GM06990 (cell line): ENCODE results near the gene ASCL1.

Experiments
- DNase-seq: peaks from one replicate; pipeline ENCODE4 v3.0.0-alpha.2; 2011; ENCODE audit not compliant: insufficient read length; ENCODE audit errors: extremely low read depth
- H3K27me3 ChIP-seq: replicated peaks from 2 replicates; pipeline ENCODE4 v1.6.0; 2011; ENCODE audit warnings: low read length; ENCODE audit not compliant: control insufficient read depth, insufficient read depth
- H3K36me3 ChIP-seq: 2 replicates; pipeline ENCODE4 v1.5.1; 2011; ENCODE audit warnings: low read length; ENCODE audit not compliant: control insufficient read depth, insufficient read depth
- H3K4me3 ChIP-seq: replicated peaks from 2 replicates; pipeline ENCODE4 v1.5.1; 2011; ENCODE audit warnings: low read depth, mild to moderate bottlenecking, control low read depth, low read length
- CTCF ChIP-seq: IDR thresholded peaks from 2 replicates; pipeline ENCODE4 v1.5.1; 2011; ENCODE audit warnings: low read length, control low read depth, mild to moderate bottlenecking, inconsistent platforms; ENCODE audit not compliant: insufficient read depth, poor library complexity, severe bottlenecking

The ASCL1 gene

GRCh38 chr12:102948941-102949352 is 8.5 kb upstream of the ASCL1 start:
- H3K36me3 ChIP-seq, result no peaks in the 10 kb centered on the region
- H3K4me3 ChIP-seq, result no peak overlapping the region
- peak; percentile 95 for TF ChIP-seq CTCF
- no peak for DNase-seq
- H3K27me3 ChIP-seq, result no peaks in the 10 kb centered on the region; the same call in 1 of the 2 replicates

GRCh38 chr12:102950107-102950949 is 7.1 kb upstream of the ASCL1 start:
- Histone ChIP-seq H3K27me3 (no peaks in the 10 kb centered on the region), H3K36me3 (no peaks in the 10 kb centered on the region), H3K4me3 (no peak overlapping the region)
- DNase-seq, result peak; percentile 31
- TF ChIP-seq CTCF, result no peak

- TF ChIP-seq CTCF, result no peak
- H3K27me3 ChIP-seq, result no peaks in the 10 kb centered on the region
- H3K4me3 ChIP-seq, result no peak overlapping the region
- no peaks in the 10 kb centered on the region for H3K36me3 ChIP-seq
- no peak for DNase-seq
These were observed 6.4 kb upstream of the ASCL1 start for GRCh38 chr12:102950950-102951619.

- DNase-seq, result no peak
- no peak overlapping the region for H3K4me3 ChIP-seq
- H3K36me3 ChIP-seq, result no peaks in the 10 kb centered on the region
- no peaks in the 10 kb centered on the region for H3K27me3 ChIP-seq
- TF ChIP-seq CTCF, result no peak
These were observed 5.6 kb upstream of the ASCL1 start for GRCh38 chr12:102951841-102952240.

GRCh38 chr12:102953221-102953620 is 4.3 kb upstream of the ASCL1 start:
- no peak for DNase-seq
- Histone ChIP-seq H3K4me3 (no peak overlapping the region), H3K36me3 (no peaks in the 10 kb centered on the region), H3K27me3 (no peaks in the 10 kb centered on the region)
- TF ChIP-seq CTCF, result no peak
